ENCODE measurements around the gene MAD1L1. TPM values are rescaled to one million over a fixed set of nuclear protein-coding genes. Genes with fewer than 3 reads are reported as not detected.

MAD1L1 gene
- total RNA-seq, 2 experiments from 2014 or later, result 157 to 160 TPM

DNA sequence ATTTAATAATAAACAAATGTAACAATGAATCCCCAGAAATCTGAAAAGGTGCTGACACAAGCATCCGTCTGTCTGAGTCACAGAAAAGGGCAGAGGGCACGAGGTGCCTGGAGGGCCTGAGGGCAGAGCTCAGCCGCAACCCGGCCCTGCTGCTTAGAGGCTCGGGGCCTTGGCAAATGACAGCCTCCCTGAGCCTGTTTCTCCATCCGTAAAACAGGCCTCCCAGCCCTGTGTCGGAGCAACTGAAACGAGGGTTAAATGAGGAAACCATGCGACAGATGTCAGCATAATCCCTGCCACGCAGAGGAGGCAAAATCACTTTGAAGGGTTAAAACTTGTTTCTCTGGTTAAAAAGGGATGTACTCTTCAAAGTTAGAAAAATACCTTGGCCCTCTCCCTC, 34.2 kb upstream of the MAD1L1 start:
- Histone ChIP-seq H3K4me1 (ENCODE audit: insufficient read depth, low read length) (peaks cover 2% of the 10 kb centered on the region), H3K27me3 (ENCODE audit: control insufficient read depth in 1 of 2, insufficient read depth in 2 of 2, low read length in 2 of 2) (no peaks in the 10 kb centered on the region), H3K27ac (ENCODE audit: low read depth in 1 of 2, low read length in 2 of 2) (no peak overlapping the region), H3K4me3 (ENCODE audit: low read length) (no peak overlapping the region), H3K9me3 (ENCODE audit: control insufficient read depth in 1 of 2, insufficient read depth in 1 of 2, low read length in 2 of 2) (no peaks in the 10 kb centered on the region), H3K36me3 (ENCODE audit: insufficient read depth, low read length) (peaks cover 5% of the 10 kb centered on the region)
- H3K27ac Mint-ChIP-seq, result no peak overlapping the region
- H3K27me3 Mint-ChIP-seq, result no peaks in the 10 kb centered on the region
- H3K4me3 Mint-ChIP-seq, result no peak overlapping the region
- DNase-seq (no peak), ATAC-seq (ENCODE audit: poor library complexity) (no peak)
- TF ChIP-seq, protein P1, sequence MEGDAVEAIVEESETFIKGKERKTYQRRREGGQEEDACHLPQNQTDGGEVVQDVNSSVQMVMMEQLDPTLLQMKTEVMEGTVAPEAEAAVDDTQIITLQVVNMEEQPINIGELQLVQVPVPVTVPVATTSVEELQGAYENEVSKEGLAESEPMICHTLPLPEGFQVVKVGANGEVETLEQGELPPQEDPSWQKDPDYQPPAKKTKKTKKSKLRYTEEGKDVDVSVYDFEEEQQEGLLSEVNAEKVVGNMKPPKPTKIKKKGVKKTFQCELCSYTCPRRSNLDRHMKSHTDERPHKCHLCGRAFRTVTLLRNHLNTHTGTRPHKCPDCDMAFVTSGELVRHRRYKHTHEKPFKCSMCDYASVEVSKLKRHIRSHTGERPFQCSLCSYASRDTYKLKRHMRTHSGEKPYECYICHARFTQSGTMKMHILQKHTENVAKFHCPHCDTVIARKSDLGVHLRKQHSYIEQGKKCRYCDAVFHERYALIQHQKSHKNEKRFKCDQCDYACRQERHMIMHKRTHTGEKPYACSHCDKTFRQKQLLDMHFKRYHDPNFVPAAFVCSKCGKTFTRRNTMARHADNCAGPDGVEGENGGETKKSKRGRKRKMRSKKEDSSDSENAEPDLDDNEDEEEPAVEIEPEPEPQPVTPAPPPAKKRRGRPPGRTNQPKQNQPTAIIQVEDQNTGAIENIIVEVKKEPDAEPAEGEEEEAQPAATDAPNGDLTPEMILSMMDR (IDR thresholded peaks at IDR 0.05), result no peak
- intact Hi-C loops (cut with DNase I, micrococcal nuclease), result no loop called here
- H3K9me3 Mint-ChIP-seq, result no peaks in the 10 kb centered on the region
- peaks cover 12% of the 10 kb centered on the region for H3K36me3 Mint-ChIP-seq (ENCODE audit: low read depth)
- ChIA-PET CTCF (no interaction called here), POLR2A (no interaction called here)
- peaks cover 1% of the 10 kb centered on the region for H3K4me1 Mint-ChIP-seq (ENCODE audit: low read depth)

DNA sequence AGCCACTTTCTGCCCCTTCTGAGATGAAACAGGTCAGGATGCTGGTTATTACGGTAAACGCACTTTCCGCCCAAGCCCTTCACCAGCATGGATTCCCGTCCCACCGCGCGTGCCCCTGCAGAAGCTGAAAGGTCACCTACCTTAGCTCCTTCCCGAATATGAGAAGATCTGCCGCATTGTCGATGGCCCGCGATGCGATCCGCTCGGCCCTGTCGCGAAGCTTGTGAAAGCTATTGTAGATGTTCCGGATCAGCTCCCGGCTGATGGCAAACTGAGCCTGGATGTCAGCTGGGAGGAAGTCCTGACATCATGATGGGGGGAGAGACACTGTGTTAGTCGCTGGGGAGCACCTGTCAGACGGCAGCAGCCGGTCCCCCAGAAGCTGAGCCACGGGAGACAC, 31.4 kb upstream of the MAD1L1 start:
- DNase-seq (no peak), ATAC-seq (ENCODE audit: poor library complexity) (no peak)
- Histone ChIP-seq H3K4me3 (ENCODE audit: low read length) (no peak overlapping the region), H3K27me3 (ENCODE audit: control insufficient read depth in 1 of 2, insufficient read depth in 2 of 2, low read length in 2 of 2) (no peaks in the 10 kb centered on the region), H3K27ac (ENCODE audit: low read depth in 1 of 2, low read length in 2 of 2) (no peak overlapping the region), H3K4me1 (ENCODE audit: insufficient read depth, low read length) (peaks cover 12% of the 10 kb centered on the region), H3K36me3 (ENCODE audit: insufficient read depth, low read length) (no peaks in the 10 kb centered on the region), H3K9me3 (ENCODE audit: control insufficient read depth in 1 of 2, insufficient read depth in 1 of 2, low read length in 2 of 2) (no peaks in the 10 kb centered on the region)
- Mint-ChIP-seq H3K9me3 (no peaks in the 10 kb centered on the region), H3K27me3 (no peaks in the 10 kb centered on the region), H3K4me1 (ENCODE audit: low read depth) (peaks cover 8% of the 10 kb centered on the region), H3K4me3 (no peak overlapping the region), H3K27ac (no peak overlapping the region), H3K36me3 (ENCODE audit: low read depth) (peaks cover 1% of the 10 kb centered on the region)
- POLR2A ChIA-PET, result no interaction called here
- intact Hi-C loops (cut with DNase I, micrococcal nuclease), result no loop called here
- CTCF ChIA-PET, result no interaction called here
- TF ChIP-seq, protein P1 (IDR thresholded peaks at IDR 0.05), result no peak

DNA sequence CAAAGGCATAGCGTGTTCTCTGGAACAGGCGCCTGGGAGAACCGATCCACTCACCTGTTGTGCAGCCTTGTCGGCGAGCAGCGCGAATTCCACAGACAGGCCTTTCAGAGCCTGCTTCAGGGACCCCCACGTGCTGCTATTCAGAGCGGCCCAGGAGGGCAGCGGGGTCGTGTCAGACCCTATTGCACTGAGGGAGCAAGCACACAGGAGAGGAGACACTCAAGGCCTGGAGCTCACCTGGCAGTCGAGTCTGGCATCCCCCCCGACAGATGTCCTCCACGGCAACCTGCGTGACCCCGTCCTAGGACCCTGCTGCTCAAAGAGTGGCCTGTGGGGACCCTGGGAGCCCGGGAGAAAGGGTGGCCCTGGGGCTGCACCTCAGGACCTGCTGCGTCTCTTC, 30.4 kb upstream of the MAD1L1 start:
- ChIA-PET CTCF (no interaction called here), POLR2A (interaction anchor here (0.6 kb wide), 1 partner anchor 28 kb away, joined by 3 read pairs; no protein-coding TSS in a partner anchor)
- no peaks in the 10 kb centered on the region for H3K27me3 ChIP-seq (ENCODE audit: control insufficient read depth in 1 of 2, insufficient read depth in 2 of 2, low read length in 2 of 2)
- intact Hi-C loops (cut with DNase I, micrococcal nuclease), result no loop called here
- H3K27ac ChIP-seq (ENCODE audit: low read depth in 1 of 2, low read length in 2 of 2), result no peak overlapping the region
- Mint-ChIP-seq H3K27ac (no peak overlapping the region), H3K36me3 (ENCODE audit: low read depth) (no peaks in the 10 kb centered on the region), H3K27me3 (no peaks in the 10 kb centered on the region), H3K4me3 (no peak overlapping the region), H3K9me3 (no peaks in the 10 kb centered on the region), H3K4me1 (ENCODE audit: low read depth) (peaks cover 8% of the 10 kb centered on the region)
- no peaks in the 10 kb centered on the region for H3K36me3 ChIP-seq (ENCODE audit: insufficient read depth, low read length)
- TF ChIP-seq, protein P1 (IDR thresholded peaks at IDR 0.05), result no peak
- H3K4me1 ChIP-seq (ENCODE audit: insufficient read depth, low read length), result peaks cover 12% of the 10 kb centered on the region
- DNase-seq (no peak), ATAC-seq (ENCODE audit: poor library complexity) (no peak)
- no peaks in the 10 kb centered on the region for H3K9me3 ChIP-seq (ENCODE audit: control insufficient read depth in 1 of 2, insufficient read depth in 1 of 2, low read length in 2 of 2)
- no peak overlapping the region for H3K4me3 ChIP-seq (ENCODE audit: low read length)
